Gastrocnemius medialis (tissue), 4 donors: ENCODE results near the gene RBM23.

ENCODE experiments used
- CTCF ChIP-seq, 5 experiments: fragments of 450-650 bp in 3 of 5; fragments of 200-600 bp in 2 of 5; sonication (generic) in 2 of 5; IDR thresholded peaks in 4 of 5; conservative IDR thresholded peaks in 1 of 5; 1 replicate in 4 of 5; 2 replicates in 1 of 5; pipeline ENCODE4 v1.5.1; 2016 to 2019; ENCODE audit warnings: antibody characterized with exemption in 5 of 5, mild to moderate bottlenecking in 3 of 5, moderate library complexity in 3 of 5
- POLR2A ChIP-seq, 2 donors: fragments of 450-650 bp; IDR thresholded peaks; one replicate each; pipeline ENCODE4 v1.6.1; 2017; ENCODE audit warnings: antibody characterized with exemption in 2 of 2, mild to moderate bottlenecking in 2 of 2, moderate library complexity in 2 of 2

GRCh38 chr14:22877000-22877501 is 41.9 kb downstream of the RBM23 start:
- no peak for TF ChIP-seq CTCF (IDR thresholded peaks at IDR 0.05 in 4 of 5, conservative IDR thresholded peaks at IDR 0.05 in 1 of 5)
- TF ChIP-seq POLR2A (IDR thresholded peaks at IDR 0.05), result no peak
